ENCODE measurements around the gene VWA1. TPM values are rescaled to one million over a fixed set of nuclear protein-coding genes. Genes with fewer than 3 reads are reported as not detected.

Gene VWA1
- polyA plus RNA-seq, 1 experiment, result 2.0 TPM

DNA sequence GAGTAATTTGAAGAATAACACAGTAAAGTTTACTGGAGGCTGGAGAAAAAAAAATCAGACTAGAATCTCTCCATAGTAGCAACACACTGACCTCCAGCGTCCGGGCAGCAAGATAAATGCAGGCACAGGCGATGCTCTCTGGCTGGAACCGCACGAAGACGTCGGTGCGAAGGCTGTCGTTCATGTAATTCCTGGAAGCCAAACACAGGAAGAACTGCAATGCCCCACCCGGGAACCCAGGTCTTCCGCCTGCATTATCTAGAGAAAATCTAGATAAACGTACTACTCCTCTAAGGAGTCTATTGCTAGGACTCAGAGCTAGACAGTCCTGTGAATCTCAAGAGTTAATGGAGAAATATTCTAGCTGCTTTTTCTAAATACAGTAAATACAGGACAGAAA, 44.8 kb upstream of the VWA1 start:
- H3K36me3 ChIP-seq (ENCODE audit: control insufficient read depth, insufficient read depth, low read length), result peaks cover 52% of the 10 kb centered on the region
- H3K4me3 ChIP-seq (ENCODE audit: low read depth, low read length), result no peak overlapping the region
- POLR2A ChIA-PET, result no interaction called here
- CTCF ChIA-PET, result interaction anchor here (1.1 to 1.7 kb wide), 3 partner anchors 10 to 19 kb away, joined by 4 to 6 read pairs (median 5); partner anchors contain the start of gene AURKAIP1
- TF ChIP-seq, protein P1, sequence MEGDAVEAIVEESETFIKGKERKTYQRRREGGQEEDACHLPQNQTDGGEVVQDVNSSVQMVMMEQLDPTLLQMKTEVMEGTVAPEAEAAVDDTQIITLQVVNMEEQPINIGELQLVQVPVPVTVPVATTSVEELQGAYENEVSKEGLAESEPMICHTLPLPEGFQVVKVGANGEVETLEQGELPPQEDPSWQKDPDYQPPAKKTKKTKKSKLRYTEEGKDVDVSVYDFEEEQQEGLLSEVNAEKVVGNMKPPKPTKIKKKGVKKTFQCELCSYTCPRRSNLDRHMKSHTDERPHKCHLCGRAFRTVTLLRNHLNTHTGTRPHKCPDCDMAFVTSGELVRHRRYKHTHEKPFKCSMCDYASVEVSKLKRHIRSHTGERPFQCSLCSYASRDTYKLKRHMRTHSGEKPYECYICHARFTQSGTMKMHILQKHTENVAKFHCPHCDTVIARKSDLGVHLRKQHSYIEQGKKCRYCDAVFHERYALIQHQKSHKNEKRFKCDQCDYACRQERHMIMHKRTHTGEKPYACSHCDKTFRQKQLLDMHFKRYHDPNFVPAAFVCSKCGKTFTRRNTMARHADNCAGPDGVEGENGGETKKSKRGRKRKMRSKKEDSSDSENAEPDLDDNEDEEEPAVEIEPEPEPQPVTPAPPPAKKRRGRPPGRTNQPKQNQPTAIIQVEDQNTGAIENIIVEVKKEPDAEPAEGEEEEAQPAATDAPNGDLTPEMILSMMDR (IDR thresholded peaks at IDR 0.05; ENCODE audit: insufficient read depth, low read depth, low read length), result no peak
- DNase-seq (ENCODE audit: low read depth), result no peak
- H3K27me3 ChIP-seq (ENCODE audit: control insufficient read depth, insufficient read depth, low read length), result no peaks in the 10 kb centered on the region

DNA sequence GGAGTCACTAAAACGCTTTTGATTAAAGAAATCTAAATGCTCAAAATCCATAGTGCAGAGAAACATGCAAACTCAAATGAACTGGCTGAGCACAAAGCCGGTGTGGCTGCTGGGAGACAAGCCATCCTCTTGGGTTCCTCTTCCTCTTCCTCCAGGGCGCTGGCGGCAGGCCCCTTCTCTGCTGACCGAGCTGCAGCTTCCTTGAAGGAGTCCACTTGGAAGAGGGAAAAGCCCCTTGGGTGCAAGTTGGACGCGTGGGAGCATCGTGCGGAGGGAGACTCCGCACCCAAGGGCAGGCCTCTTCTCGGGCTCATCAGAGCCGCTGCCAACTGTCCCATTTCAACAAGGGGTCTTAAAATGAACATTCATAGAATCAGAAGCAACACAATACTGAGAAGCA, 44.3 kb upstream of the VWA1 start:
- TF ChIP-seq, protein P1 (IDR thresholded peaks at IDR 0.05; ENCODE audit: insufficient read depth, low read depth, low read length), result no peak
- H3K36me3 ChIP-seq (ENCODE audit: control insufficient read depth, insufficient read depth, low read length), result peaks cover 46% of the 10 kb centered on the region
- POLR2A ChIA-PET, result no interaction called here
- H3K27me3 ChIP-seq (ENCODE audit: control insufficient read depth, insufficient read depth, low read length), result no peaks in the 10 kb centered on the region
- H3K4me3 ChIP-seq (ENCODE audit: low read depth, low read length), result no peak overlapping the region
- DNase-seq (ENCODE audit: low read depth), result no peak
- CTCF ChIA-PET, result interaction anchor here (1.0 to 1.4 kb wide), 4 partner anchors 9 to 49 kb away, joined by 3 to 5 read pairs (median 4); partner anchors contain the start of gene AURKAIP1

DNA sequence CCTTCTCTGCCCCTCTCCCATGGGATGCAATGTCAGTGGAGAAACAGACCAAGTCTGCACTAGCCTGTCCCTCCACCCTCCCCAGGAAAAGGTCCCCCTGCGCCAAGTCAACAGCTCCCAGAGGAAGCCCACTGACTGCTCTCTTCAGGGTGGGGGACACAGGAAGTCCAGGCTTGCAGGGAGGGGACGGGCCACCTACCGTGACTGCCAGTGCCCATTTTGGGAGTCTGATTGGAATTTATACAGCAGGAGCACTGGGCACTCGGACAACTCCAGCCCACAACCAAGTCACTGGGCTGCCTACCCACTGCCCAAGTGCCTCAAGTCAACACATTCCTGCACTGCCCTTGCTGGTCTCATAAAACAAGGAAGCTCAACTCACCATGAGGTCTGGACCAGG, 42.5 kb upstream of the VWA1 start:
- Histone ChIP-seq H3K27me3 (ENCODE audit: control insufficient read depth, insufficient read depth, low read length) (no peaks in the 10 kb centered on the region), H3K36me3 (ENCODE audit: control insufficient read depth, insufficient read depth, low read length) (peaks cover 41% of the 10 kb centered on the region), H3K4me3 (ENCODE audit: low read depth, low read length) (no peak overlapping the region)
- DNase-seq (ENCODE audit: low read depth), result no peak
- TF ChIP-seq, protein P1 (IDR thresholded peaks at IDR 0.05; ENCODE audit: insufficient read depth, low read depth, low read length), result no peak
- ChIA-PET POLR2A (no interaction called here), CTCF (no interaction called here)

DNA sequence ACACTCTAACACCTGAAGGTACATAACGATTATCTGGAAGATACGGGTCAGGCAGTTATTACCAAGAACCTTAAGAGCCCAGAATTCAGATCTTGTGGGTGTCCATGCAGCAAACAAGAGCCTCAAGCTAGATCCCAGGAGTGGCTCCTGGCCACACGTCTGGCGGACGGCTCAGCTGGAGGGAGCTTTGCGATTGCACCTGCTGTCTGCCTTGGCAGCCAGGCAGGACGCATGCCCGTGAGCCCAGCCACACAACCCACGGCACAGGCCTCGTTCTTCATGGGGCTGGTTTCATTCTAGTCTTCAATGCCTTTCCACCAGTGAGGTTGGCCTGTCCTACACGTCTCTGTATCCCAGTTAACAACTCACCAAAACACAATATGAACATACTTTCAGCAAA, 42.1 kb upstream of the VWA1 start:
- DNase-seq (ENCODE audit: low read depth), result no peak
- peaks cover 39% of the 10 kb centered on the region for H3K36me3 ChIP-seq (ENCODE audit: control insufficient read depth, insufficient read depth, low read length)
- TF ChIP-seq, protein P1 (IDR thresholded peaks at IDR 0.05; ENCODE audit: insufficient read depth, low read depth, low read length), result no peak
- H3K4me3 ChIP-seq (ENCODE audit: low read depth, low read length), result no peak overlapping the region
- CTCF ChIA-PET, result interaction anchor here (1.2 kb wide), 1 partner anchor 12 kb away, joined by 3 read pairs; no protein-coding TSS in a partner anchor
- POLR2A ChIA-PET, result no interaction called here
- H3K27me3 ChIP-seq (ENCODE audit: control insufficient read depth, insufficient read depth, low read length), result no peaks in the 10 kb centered on the region

DNA sequence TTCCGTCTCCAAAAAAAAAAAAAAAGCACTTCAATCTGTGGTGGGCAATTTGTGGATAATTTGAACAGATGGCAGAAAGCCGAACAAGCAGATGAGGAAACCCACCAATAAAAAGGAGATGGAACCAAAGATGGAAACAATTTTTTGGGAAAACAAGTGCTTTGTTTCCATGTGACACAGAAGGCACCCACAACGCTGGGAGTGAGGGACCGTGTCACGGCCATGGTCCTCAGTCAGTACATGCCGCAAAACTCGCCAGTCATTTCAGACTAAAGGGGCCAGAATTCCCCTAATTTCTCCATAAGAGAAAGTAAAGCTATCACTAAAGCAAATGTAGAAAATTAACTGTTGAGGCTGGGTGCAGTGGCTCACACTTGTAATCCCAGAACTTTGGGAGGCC, 41.4 kb upstream of the VWA1 start:
- no peak for DNase-seq (ENCODE audit: low read depth)
- H3K27me3 ChIP-seq (ENCODE audit: control insufficient read depth, insufficient read depth, low read length), result no peaks in the 10 kb centered on the region
- ChIA-PET CTCF (interaction anchor here (1.2 kb wide), 1 partner anchor 12 kb away, joined by 3 read pairs; no protein-coding TSS in a partner anchor), POLR2A (no interaction called here)
- no peak overlapping the region for H3K4me3 ChIP-seq (ENCODE audit: low read depth, low read length)
- H3K36me3 ChIP-seq (ENCODE audit: control insufficient read depth, insufficient read depth, low read length), result peaks cover 39% of the 10 kb centered on the region
- TF ChIP-seq, protein P1 (IDR thresholded peaks at IDR 0.05; ENCODE audit: insufficient read depth, low read depth, low read length), result no peak
